ENCODE results near the gene RPAP2.
"Not testable (repeated sequence)": the region's sequence is repeated elsewhere in the genome, so short reads cannot be mapped to it uniquely, and the experiment has no call there.

The RPAP2 gene

DNA sequence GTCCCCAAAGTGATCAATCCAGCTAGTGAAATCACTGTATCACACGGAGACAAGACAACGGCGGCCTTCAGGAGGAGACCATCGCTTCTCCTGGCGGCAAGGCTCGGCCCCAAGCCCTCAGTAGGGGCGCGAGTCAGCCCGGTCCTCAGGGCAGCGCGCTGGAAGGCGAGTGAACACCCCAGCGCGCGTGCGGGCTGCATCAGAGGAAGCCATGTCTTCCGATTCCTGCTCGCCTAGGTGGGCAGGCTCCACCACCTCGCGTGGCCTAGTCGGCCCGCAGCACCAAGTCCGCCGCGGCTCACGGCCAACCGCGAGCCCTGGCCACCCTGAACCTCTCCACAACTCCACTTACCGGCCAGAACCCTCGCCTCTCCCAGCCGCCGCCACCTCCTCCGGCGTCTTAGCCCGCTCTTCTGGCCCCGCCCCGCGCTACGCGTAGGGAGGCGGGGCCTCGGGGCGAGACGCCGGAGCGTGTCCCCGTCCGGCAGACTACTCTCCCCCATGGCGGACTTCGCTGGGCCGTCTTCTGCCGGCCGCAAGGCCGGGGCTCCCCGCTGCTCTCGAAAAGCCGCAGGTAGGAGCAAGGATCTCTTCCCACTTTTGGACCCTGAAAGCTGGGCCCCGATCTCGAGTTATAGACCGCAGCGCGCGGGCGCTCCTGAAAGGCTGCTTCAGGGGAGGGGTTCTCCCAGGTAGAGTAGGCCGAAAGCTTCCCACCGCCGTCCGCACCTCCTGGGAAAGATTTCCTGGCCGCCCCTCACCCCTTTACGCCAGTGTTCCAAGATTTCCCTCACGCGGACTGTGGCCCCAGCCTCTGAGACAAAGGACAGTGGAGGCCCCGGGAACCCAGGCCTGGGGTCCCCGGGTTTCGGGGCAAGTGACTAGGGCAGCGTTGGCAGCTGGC lies at the start of gene RPAP2, which contains the start of gene GLMN:
RPAP2 (plus strand) TSS at position 487 of the 904 bp plus-strand sequence; CDS start at position 502, 15 bp downstream.
GLMN (minus strand) TSS at position 415 of the 904 bp plus-strand sequence. CDS start 988 bp downstream, outside the sequence.
- peak in 55 of 56 donors; percentile 29 to 89 (median 71) for DNase-seq

DNA sequence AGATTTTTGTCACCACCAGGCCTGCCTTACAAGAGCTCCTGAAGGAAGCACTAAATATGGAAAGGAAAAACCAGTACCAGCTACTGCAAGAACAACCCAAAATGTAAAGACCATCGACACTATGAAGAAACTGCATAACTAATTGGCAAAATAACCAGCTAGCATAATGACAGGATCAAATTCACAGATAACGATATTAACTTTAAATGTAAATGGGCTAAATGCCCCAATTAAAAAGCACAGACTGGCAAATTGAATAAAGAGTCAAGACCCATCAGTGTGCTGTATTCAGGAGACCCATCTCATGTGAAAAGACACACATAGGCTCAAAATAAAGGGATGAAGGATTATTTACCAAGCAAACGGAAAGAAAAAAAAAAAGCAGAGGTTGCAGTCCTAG lies 44.1 kb upstream of the RPAP2 start:
- not testable (repeated sequence) for DNase-seq

DNA sequence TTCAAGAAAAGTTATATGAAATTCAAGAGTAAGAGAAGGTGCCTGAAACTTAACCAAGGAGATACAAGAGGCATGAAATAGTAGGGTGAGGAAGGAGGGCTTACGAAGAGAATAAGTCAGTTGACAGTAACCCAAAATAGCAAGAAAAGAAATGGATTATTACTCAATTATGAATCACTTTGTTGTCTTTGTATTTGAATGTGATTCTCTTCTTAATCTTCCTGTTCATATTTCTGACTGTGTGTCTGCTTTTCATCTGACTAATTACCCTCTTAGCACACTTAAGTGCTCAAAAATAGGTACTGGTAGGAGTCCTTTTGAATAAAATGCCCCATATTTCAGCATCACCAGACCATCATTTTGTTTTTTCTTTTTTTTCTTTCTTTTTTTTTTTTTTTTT lies 39.5 kb upstream of the RPAP2 start:
- no peak for DNase-seq

DNA sequence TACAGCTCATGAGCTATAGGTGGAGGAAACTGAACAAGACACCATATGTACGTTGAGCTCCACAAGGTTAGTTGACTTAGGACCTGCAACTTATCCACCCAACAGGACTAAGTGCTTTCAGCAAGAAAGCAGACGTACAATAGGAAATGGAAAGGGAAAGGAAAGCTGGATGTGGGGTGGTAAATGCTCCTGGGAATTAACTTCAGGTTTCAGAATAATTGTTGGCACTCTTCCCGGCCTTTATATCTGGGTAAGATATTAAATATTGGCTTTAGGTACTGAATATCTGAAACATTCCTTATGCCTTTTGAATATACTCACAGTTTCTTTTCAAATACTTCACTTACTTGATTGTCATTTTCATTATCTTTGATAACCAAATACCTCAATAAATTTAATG lies 36.3 kb upstream of the RPAP2 start:
- DNase-seq: no peak

DNA sequence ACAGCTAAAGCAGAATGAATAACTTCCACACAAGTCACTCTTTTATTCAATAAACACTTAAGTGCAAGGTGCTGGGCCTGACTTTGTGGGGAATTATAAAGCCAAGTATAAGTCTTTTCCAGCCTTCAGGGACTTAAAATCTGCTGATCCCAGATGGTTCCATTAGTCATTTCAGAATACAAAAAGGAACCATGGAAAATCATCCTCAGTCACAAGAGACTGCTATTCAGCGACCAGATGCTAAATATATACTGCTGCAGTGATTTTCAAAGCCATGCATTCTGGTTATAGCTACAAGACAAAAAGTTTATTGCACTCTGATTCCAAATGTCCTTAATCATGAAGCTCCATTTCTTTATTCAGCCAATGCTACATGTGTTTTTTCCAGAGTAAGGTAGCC lies 25.8 kb upstream of the RPAP2 start:
- DNase-seq: no peak

DNA sequence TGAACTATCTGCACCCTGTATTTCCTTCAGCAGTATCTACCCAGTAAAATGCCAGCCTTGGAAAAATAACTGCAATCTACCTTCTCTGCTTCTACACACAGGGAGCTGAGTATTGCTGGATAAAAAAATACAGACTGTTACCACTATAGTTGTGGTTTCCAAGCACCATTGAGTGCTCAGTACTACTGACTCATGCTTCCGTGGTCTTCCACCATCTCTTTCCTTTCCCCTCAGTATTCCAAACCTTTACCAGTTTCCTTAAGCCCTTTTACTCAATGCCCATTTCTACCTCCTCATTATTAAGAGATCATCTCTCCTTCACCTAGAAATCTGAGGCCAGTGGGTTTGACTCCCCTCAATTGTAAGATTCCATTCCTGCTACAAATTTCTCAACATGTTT lies 23.9 kb upstream of the RPAP2 start:
- DNase-seq: no peak

DNA sequence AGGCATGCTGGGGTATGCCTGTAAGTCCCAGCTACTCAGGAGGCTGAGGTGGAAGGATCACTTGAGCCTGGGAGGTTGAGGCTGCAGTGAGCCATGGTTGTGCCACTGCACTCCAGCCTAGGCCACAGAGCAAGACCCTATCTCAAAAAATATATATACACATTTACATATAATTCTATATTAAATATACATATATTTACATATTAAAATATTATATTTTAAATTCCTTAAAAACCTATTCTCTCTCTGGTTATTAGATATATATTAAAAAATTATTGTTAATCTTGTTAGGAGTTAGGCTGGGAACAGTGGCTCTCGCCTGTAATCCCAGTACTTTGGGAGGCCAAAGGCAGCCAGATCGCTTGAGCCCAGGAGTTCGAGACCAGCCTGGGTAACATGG lies 22.8 kb upstream of the RPAP2 start:
- DNase-seq: no peak

DNA sequence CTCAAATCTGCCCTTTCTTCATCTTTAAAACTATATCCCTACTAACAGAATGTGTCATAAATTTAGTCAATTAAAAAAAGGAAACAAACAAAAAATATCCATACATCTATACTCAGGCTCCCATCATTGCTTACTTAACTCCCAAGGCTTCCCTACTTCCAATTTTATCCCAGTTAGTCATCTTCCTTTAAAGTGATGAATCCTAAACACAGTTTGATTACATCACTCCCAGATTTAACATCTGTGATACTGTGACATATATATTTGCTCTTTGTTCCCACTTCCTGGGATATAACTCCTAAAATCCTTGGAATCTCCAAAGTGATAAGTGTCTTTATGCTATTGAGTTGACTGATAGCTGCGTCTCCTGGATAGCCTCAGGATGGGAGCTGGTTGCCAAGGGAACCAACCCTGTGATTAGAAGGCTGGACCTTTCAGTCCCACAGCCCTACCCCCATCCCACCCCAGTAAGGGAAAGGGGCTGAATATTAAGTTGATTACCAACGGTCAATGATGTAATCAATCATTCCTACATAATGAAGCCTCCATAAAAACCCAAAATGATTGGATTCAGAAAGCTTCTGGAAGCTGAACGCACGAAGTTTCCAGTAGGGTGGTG lies 21.6 kb upstream of the RPAP2 start:
- DNase-seq: no peak

DNA sequence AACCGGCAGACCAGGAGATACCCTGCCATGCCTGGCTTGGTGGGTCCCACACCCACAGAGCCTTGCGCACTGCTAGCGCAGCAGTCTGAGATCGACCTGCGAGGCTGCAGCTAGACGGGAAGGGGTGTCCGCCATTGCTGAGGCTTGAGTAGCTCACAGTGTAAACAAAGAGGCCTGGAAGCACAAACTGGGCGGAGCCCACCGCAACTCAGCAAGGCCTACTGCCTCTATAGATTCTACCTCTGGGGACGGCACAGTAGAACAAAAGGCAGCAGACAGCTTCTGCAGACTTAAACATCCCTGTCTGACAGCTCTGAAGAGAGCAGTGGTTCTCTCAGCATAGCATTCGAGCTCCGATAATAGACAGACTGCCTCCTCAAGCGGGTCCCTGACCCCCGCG lies 19.1 kb upstream of the RPAP2 start:
- DNase-seq: not testable (repeated sequence)

DNA sequence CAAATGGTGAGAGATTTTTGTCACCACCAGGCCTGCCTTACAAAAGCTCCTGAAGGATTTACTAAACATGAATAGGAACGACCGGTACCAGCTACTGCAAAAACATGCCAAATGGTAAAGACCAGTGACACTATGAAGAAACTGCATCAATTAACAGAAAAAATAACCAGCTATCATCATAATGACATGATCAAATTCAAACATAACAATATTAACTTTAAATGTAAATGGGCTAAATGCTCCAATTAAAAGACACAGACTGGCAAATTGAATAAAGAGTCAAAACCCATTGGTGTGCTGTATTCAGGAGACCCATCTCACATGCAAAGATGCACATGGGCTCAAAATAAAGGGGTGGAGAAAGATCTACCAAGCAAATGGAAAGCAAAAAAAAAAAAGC lies 17.4 kb upstream of the RPAP2 start:
- not testable (repeated sequence) for DNase-seq

DNA sequence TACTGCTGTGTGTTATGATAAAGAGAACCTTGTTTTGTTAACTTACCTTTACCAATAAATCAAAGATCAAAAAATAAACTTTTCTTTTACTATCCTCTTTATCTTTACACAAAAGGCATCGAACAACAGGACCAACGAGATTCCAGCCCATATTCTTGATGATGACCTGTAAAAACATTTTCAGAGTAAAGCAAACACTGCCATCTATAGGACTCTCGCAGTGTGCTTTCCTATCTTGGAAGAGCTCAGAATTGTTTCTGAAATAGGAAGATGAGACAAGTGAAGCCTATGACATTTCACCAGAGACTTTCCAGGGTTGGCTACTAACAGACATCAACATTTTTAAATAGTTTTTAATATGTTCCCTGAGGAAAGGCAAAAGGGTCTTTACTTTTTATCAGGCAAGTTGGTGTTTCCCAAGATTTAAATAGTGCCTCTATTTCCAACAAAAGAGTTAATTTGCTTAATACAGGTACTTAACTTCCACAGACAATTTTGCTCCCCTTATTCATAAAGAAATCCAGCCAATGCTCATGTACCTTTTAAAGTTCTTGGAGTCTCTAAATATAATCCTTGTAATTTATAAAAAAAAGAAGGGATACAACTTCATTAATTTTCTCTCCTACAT lies 7.4 kb upstream of the RPAP2 start:
- peak in 10 of 56 donors; percentile 0 to 15 (median 2) for DNase-seq

DNA sequence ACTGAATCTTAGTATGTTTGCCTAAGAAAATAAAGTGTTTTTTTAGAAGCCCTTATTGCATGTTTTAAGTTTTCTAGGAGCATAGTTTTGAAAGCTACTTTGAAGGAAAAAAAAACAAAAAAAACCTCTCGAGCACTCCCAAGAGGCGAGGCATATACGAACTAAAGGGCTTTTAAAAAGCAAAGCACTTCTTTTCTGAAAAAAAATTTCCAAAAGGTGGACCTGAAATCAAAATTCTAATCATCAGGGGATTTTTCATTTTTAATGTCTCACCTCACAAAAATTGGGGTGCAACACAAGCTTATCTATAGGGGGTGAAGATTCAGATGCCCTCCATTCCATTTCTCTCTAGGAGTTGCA lies 666 bp upstream of the RPAP2 start:
- no peak for DNase-seq

DNA sequence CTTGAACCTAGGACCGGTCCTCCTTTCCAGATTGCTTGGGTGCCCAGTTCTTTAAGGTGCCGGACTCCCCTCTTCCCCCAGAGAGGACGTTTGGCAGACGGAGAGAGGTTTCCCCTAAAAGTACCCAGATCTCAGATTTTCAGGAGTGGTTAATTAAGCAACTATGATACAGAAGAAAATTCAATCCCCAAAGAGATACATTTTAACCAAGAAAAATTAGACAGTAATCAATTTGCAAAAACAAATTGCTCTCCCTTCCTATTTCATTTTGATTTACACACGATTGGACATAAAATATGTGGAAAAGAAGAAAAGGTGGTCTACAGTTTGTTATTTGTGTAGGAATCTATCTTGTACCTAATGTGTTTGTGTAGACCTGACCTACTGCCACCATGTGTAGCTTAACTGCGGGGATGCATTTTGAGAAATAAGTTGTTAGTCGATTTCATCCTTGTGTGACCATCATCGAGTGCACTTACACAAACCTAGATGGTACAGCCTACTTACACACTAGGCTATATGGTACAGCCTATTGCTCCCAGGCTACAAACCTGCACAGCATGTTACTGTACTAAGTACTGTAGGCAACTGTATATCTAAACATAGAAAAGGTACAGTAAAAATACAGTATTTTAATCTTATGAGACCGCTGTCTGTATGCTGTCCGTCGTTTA lies 755 bp downstream of the RPAP2 start:
- DNase-seq: no peak

DNA sequence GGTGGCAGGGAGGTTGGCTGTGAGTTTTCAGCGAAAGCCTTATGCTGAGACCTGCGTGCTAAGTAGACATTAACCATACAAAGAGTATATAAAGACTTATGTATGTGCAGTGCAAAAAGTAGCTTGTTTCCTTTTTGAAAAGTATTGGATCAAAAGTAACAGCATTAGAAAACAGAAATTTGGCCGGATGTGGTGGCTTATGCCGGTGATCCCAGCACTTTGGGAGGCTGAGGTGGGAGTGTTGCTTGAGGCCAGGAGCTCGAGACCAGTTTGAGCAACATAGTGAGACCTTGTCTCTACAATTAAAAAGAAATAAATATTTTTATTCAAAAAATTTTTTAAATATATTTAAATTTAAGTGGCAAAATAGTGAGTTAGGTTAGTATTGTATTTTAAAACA lies 2.2 kb downstream of the RPAP2 start:
- no peak for DNase-seq

DNA sequence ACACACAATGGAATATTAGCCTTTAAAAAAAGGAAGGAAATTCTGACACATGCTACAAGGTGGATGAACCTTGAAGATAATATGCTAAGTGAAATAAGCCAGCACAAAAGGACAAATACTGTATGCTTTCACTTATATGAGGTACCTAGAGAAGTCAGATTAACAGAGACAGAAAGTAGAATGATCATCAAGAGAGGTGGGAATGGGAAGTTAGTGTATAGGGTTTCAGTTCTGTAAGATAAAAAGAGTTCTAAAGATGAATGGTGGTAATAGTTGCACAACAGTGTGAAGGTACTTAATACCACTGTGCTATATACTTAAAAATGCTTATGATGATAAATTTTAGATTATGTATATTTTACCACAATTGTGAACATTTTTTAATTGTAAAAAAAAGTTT lies 7.2 kb downstream of the RPAP2 start:
- DNase-seq: no peak

DNA sequence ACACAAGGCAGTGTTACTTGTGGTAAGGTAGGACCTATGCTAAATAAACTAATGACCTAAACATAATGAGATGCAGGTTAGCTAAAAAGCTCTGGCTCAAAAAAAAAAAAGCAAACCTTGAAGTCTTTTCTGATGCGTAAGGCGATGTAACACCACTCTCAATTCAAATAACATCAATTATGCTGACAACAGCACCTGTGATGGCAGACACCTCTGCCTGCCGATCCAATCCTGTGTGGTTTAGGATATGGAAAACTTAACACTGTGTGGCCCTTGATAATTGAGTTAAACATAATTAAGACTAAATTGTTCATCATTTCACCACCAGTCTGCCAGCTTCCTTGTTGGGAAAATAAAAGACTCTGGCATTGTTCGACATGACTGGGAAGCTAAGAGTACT lies 9.1 kb downstream of the RPAP2 start:
- no peak for DNase-seq

DNA sequence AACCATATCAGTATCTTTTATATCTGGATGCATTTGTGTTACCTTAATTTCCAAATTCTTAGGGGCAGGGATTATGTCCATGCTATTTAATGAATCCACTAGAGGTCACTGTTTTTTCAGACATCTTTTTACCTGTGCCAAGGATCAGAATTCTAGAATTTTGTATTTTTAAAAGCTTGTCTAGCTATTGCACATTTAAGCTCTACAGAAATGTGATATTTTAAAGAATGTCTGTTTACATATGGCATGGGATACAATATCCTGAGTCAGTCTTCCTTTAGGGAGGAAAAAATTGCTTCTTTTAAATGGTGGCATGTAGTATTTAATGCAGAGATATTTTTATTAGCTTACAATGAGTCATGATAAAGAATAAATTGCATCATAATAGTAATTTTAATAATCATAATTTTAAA lies 11.3 kb downstream of the RPAP2 start:
- DNase-seq: no peak

DNA sequence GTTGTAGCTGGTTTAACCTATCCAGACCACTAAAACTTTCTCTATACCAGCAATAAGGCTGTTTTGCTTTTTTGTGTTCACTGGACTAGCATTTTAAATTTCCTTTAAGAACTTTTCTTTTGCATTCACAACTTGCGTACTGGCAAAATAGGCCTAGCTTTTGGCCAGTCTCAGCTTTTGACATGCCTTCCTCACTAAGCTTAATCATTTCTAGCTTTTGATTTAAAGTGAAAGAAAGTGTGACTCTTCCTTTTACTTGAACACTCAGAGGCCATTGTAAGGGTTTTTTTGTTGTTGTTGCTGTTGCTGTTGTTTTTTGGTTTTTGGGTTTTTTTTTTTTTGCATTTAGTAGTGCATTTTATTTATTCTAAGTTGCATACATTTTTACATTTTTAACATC lies 15.2 kb downstream of the RPAP2 start:
- DNase-seq: no peak

DNA sequence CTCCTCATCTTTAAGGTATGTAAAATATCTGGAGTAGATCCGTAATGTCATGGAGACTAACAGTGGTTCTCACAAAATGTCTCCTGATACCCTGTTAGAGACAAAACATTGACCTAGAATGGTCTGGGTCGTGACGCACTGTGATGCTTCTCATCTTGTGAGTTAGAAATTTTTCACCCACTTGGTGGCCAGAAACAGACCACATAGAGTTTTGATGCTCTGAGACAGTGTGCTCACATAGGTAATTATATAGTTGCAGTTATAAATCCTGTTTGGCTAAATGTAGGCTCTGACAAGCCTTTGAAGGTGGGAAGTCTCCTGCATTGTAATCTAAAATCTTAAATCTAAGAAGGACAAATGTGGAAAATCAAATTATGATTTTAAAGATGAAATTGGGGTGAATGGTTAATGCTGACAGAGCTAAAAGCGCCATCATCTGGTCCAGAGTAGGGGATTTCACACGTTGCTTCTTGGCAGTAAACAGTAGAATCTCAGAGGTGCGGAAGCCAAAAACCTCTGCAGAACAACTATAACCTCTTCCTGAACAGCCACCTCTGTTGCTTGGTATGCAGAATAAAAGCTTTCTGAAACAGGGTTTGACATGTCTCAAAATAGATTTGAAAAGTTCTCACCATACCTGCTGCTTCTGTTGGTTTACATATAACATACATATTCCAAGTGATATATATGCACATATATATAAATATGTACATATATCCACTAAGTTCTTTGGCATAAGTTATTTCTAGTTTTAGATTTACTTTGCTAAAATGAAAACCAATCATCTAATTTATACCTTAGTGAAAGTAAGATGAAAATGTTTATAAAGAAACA lies 17.1 kb downstream of the RPAP2 start:
- no peak for DNase-seq

DNA sequence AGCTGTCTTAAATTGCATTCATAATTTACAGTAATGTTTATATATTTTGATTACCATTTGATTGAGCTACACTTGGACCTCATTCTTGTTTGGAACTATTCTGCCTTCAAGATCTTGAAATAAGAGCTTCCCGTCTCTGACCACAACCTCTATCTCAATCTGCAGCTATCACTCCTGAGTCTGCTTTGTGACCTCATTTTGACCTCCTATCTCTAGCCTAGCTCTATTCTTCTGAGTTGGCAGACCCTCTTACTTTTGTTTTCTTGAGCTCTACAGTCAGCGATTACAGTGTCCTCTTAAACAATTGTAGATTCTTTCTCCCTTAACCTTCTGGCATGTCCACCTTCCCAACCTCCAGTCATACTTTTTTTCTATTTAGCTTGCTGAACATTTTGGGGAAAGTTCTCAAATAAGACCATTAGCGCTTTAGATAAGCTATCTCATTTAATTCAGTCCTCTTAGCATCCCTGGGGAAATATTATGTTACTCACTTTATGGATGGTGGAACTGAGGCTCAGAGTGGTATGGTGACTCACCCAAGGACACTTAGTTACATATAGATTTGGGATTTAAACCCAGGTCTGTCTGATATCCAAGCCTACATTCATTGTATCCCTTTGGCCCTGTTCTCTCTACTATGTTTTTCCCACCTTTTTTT lies 19.1 kb downstream of the RPAP2 start:
- no peak for DNase-seq
